Inflammatory macrophage (primary cell): Measurements from ENCODE around the gene THOC2.
"Not testable (repeated sequence)": the region's sequence is repeated elsewhere in the genome, so short reads cannot be mapped to it uniquely, and the experiment has no call there.

Source experiments
- DNase-seq, 2 donors: peaks; one replicate each; pipeline ENCODE4 v3.0.0-alpha.2; 2020 to 2022

THOC2 gene

GRCh38 chrX:123736333-123736921, 3.6 kb upstream of the THOC2 start:
- DNase-seq, result peak in 1 of 2 donors; percentile 9

GRCh38 chrX:123735137-123735536, 2.3 kb upstream of the THOC2 start:
- DNase-seq, result not testable (repeated sequence)

GRCh38 chrX:123734079-123734478, 1.2 kb upstream of the THOC2 start:
- DNase-seq, result not testable (repeated sequence)

GRCh38 chrX:123731987-123732669, 724 bp downstream of the THOC2 start:
- no peak for DNase-seq

- DNase-seq, result peak in 1 of 2 donors; percentile 52
Observed at GRCh38 chrX:123731258-123731986, 1.4 kb downstream of the THOC2 start.

- no peak for DNase-seq
Observed at GRCh38 chrX:123728554-123728953, 4.3 kb downstream of the THOC2 start.

- no peak for DNase-seq
Observed at GRCh38 chrX:123728016-123728415, 4.8 kb downstream of the THOC2 start.

GRCh38 chrX:123722193-123722592, 10.7 kb downstream of the THOC2 start:
- not testable (repeated sequence) for DNase-seq

- DNase-seq, result no peak
Observed at GRCh38 chrX:123720486-123720885, 12.4 kb downstream of the THOC2 start.

GRCh38 chrX:123713841-123714240, 19.0 kb downstream of the THOC2 start:
- no peak for DNase-seq

- DNase-seq, result no peak
Observed at GRCh38 chrX:123713434-123713833, 19.4 kb downstream of the THOC2 start.

GRCh38 chrX:123711201-123711600, 21.7 kb downstream of the THOC2 start:
- not testable (repeated sequence) for DNase-seq

- no peak for DNase-seq
Observed at GRCh38 chrX:123704781-123705180, 28.1 kb downstream of the THOC2 start.

- no peak for DNase-seq
Observed at GRCh38 chrX:123698979-123699520, 33.8 kb downstream of the THOC2 start.

GRCh38 chrX:123696334-123696733, 36.5 kb downstream of the THOC2 start:
- DNase-seq, result no peak

GRCh38 chrX:123695242-123695641, 37.6 kb downstream of the THOC2 start:
- no peak for DNase-seq

GRCh38 chrX:123691776-123692175, 41.1 kb downstream of the THOC2 start:
- DNase-seq, result no peak

- DNase-seq, result no peak
Observed at GRCh38 chrX:123688524-123688923, 44.3 kb downstream of the THOC2 start.

GRCh38 chrX:123685232-123685631, 47.6 kb downstream of the THOC2 start:
- peak; percentile 46 to 69 for DNase-seq

GRCh38 chrX:123682186-123682585, 50.7 kb downstream of the THOC2 start:
- DNase-seq, result no peak

- DNase-seq, result not testable (repeated sequence)
Observed at GRCh38 chrX:123679733-123680460, 53.0 kb downstream of the THOC2 start.

- DNase-seq, result no peak
Observed at GRCh38 chrX:123675154-123675553, 57.7 kb downstream of the THOC2 start.

- DNase-seq, result no peak
Observed at GRCh38 chrX:123673813-123674212, 59.0 kb downstream of the THOC2 start.
